ENCODE measurements around the gene POGLUT3.

Gene POGLUT3

GRCh38 chr11:108498816-108499408, 728 bp upstream of the POGLUT3 start:
- no peak for DNase-seq

- DNase-seq: peak; percentile 40
Measured at GRCh38 chr11:108497317-108498045, 703 bp downstream of the POGLUT3 start.

GRCh38 chr11:108496643-108497256, 1.4 kb downstream of the POGLUT3 start:
- no peak for DNase-seq

- DNase-seq: no peak
Measured at GRCh38 chr11:108495326-108495725, 2.9 kb downstream of the POGLUT3 start.

GRCh38 chr11:108494182-108494581, 4.0 kb downstream of the POGLUT3 start:
- DNase-seq: no peak

GRCh38 chr11:108491936-108492335, 6.2 kb downstream of the POGLUT3 start:
- DNase-seq: no peak

GRCh38 chr11:108486828-108487227, 11.4 kb downstream of the POGLUT3 start:
- no peak for DNase-seq

- DNase-seq: no peak
Measured at GRCh38 chr11:108486331-108486730, 11.9 kb downstream of the POGLUT3 start.

GRCh38 chr11:108483163-108483562, 15.0 kb downstream of the POGLUT3 start:
- no peak for DNase-seq

- no peak for DNase-seq
Measured at GRCh38 chr11:108474664-108475463, 23.3 kb downstream of the POGLUT3 start.

- no peak for DNase-seq
Measured at GRCh38 chr11:108472681-108473080, 25.5 kb downstream of the POGLUT3 start.

- DNase-seq: no peak
Measured at GRCh38 chr11:108468478-108468864, 29.7 kb downstream of the POGLUT3 start.

- peak; percentile 94 for DNase-seq
Measured at GRCh38 chr11:108467091-108467823, 30.9 kb downstream of the POGLUT3 start, which contains the start of gene C11orf65. C11orf65 (minus strand) TSS chr11:108467529; CDS start chr11:108461559, 5,970 bp downstream.

GRCh38 chr11:108466405-108466804, 31.8 kb downstream of the POGLUT3 start:
- no peak for DNase-seq

GRCh38 chr11:108453207-108453835, 44.9 kb downstream of the POGLUT3 start:
- no peak for DNase-seq
